Measurements from ENCODE around the gene GPRC5D. TPM values are rescaled to one million over a fixed set of nuclear protein-coding genes. Genes with fewer than 3 reads are reported as not detected.

The GPRC5D gene
- polyA plus RNA-seq, 3 donors = 0.72 to 0.86 TPM; not detected in 1

- DNase-seq (ENCODE audit: low read depth in 3 of 3, low spot score in 2 of 3) = no peak
These were observed 42.6 kb downstream of the GPRC5D start for GRCh38 chr12:12909228-12909994.

- no peak for DNase-seq (ENCODE audit: low read depth in 3 of 3, low spot score in 2 of 3)
These were observed 43.3 kb downstream of the GPRC5D start for GRCh38 chr12:12908711-12909110.

- DNase-seq (ENCODE audit: low read depth in 3 of 3, low spot score in 2 of 3) = no peak
These were observed 43.7 kb downstream of the GPRC5D start for GRCh38 chr12:12908252-12908651.

- no peak for DNase-seq (ENCODE audit: low read depth in 3 of 3, low spot score in 2 of 3)
These were observed 44.4 kb downstream of the GPRC5D start for GRCh38 chr12:12907552-12907951.

- no peak for DNase-seq (ENCODE audit: low read depth in 3 of 3, low spot score in 2 of 3)
These were observed 48.0 kb downstream of the GPRC5D start for GRCh38 chr12:12903642-12904609.

GRCh38 chr12:12902036-12902435, 49.9 kb downstream of the GPRC5D start:
- no peak for DNase-seq (ENCODE audit: low read depth in 3 of 3, low spot score in 2 of 3)

- no peak for DNase-seq (ENCODE audit: low read depth in 3 of 3, low spot score in 2 of 3)
These were observed 50.7 kb downstream of the GPRC5D start for GRCh38 chr12:12901158-12901791.

GRCh38 chr12:12900786-12901157, 51.2 kb downstream of the GPRC5D start:
- no peak for DNase-seq (ENCODE audit: low read depth in 3 of 3, low spot score in 2 of 3)

- DNase-seq (ENCODE audit: low read depth in 3 of 3, low spot score in 2 of 3) = no peak
These were observed 52.2 kb downstream of the GPRC5D start for GRCh38 chr12:12899530-12900380.

- no peak for DNase-seq (ENCODE audit: low read depth in 3 of 3, low spot score in 2 of 3)
These were observed 53.0 kb downstream of the GPRC5D start for GRCh38 chr12:12898911-12899511.

- DNase-seq (ENCODE audit: low read depth in 3 of 3, low spot score in 2 of 3) = no peak
These were observed 53.7 kb downstream of the GPRC5D start for GRCh38 chr12:12898136-12898717.

- DNase-seq (ENCODE audit: low read depth in 3 of 3, low spot score in 2 of 3) = no peak
These were observed 54.7 kb downstream of the GPRC5D start for GRCh38 chr12:12897302-12897701.

GRCh38 chr12:12896260-12896659, 55.7 kb downstream of the GPRC5D start:
- no peak for DNase-seq (ENCODE audit: low read depth in 3 of 3, low spot score in 2 of 3)

- DNase-seq (ENCODE audit: low read depth in 3 of 3, low spot score in 2 of 3) = no peak
These were observed 58.5 kb downstream of the GPRC5D start for GRCh38 chr12:12893438-12893837.

GRCh38 chr12:12892681-12893141, 59.3 kb downstream of the GPRC5D start:
- DNase-seq (ENCODE audit: low read depth in 3 of 3, low spot score in 2 of 3) = no peak

- DNase-seq (ENCODE audit: low read depth in 3 of 3, low spot score in 2 of 3) = no peak
These were observed 60.1 kb downstream of the GPRC5D start for GRCh38 chr12:12891881-12892355.

- peak; percentile 65 to 77 (median 77) for DNase-seq (ENCODE audit: low read depth in 3 of 3, low spot score in 2 of 3)
These were observed 60.7 kb downstream of the GPRC5D start, which contains the start of gene GPRC5A for GRCh38 chr12:12891080-12891880. Gene GPRC5A (plus strand): TSS chr12:12891562. CDS start chr12:12908250, 16,688 bp downstream.

All from right renal cortex interstitium (tissue), 3 donors.